Measurements from ENCODE around the gene ABHD15. TPM values are rescaled to one million over a fixed set of nuclear protein-coding genes. Genes with fewer than 3 reads are reported as not detected.
"Not testable (repeated sequence)": the region's sequence is repeated elsewhere in the genome, so short reads cannot be mapped to it uniquely, and the experiment has no call there.

ABHD15 gene
- total RNA-seq, 3 donors from 2014 or later: 7.9 to 29.3 (median 9.8) TPM

- intact Hi-C loops (cut with DNase I; ENCODE audit: low total_unique reads): no loop called here
- TF ChIP-seq POLR2A (IDR thresholded peaks at IDR 0.05): no peak
- TF ChIP-seq CTCF (IDR thresholded peaks at IDR 0.05): no peak
- no peak for TF ChIP-seq POLR2AphosphoS5 (IDR thresholded peaks at IDR 0.05)
- Histone ChIP-seq H3K36me3 (no peaks in the 10 kb centered on the region), H3K9me3 (no peaks in the 10 kb centered on the region), H3K27me3 (no peaks in the 10 kb centered on the region), H3K4me1 (peaks cover 3% of the 10 kb centered on the region in 2 donors), H3K27ac (peak overlapping the region in 1 of 2 donors; percentile 30), H3K4me3 (no peak overlapping the region)
- DNase-seq (ENCODE audit: low spot score in 2 of 2): no peak
Measured at GRCh38 chr17:29561554-29562517, 5.0 kb downstream of the ABHD15 start.

- Histone ChIP-seq H3K27me3 (no peaks in the 10 kb centered on the region), H3K36me3 (no peaks in the 10 kb centered on the region), H3K4me1 (no peaks in the 10 kb centered on the region), H3K9me3 (no peaks in the 10 kb centered on the region), H3K4me3 (no peak overlapping the region), H3K27ac (no peak overlapping the region)
- intact Hi-C loops (cut with DNase I; ENCODE audit: low total_unique reads): no loop called here
- no peak for DNase-seq (ENCODE audit: low spot score in 2 of 2)
- TF ChIP-seq CTCF (IDR thresholded peaks at IDR 0.05) (no peak), POLR2A (IDR thresholded peaks at IDR 0.05) (no peak), POLR2AphosphoS5 (IDR thresholded peaks at IDR 0.05) (no peak)
Measured at GRCh38 chr17:29560316-29560715, 6.5 kb downstream of the ABHD15 start.

- Histone ChIP-seq H3K4me3 (no peak overlapping the region), H3K9me3 (no peaks in the 10 kb centered on the region), H3K27me3 (no peaks in the 10 kb centered on the region), H3K4me1 (no peaks in the 10 kb centered on the region), H3K36me3 (no peaks in the 10 kb centered on the region), H3K27ac (no peak overlapping the region)
- intact Hi-C loops (cut with DNase I; ENCODE audit: low total_unique reads): no loop called here
- TF ChIP-seq POLR2A (IDR thresholded peaks at IDR 0.05) (no peak), CTCF (IDR thresholded peaks at IDR 0.05) (no peak), POLR2AphosphoS5 (IDR thresholded peaks at IDR 0.05) (no peak)
- DNase-seq (ENCODE audit: low spot score in 2 of 2): no peak
Measured at GRCh38 chr17:29559640-29560039, 7.2 kb downstream of the ABHD15 start.

GRCh38 chr17:29558139-29558538 is 8.7 kb downstream of the ABHD15 start:
- H3K27ac ChIP-seq; DNase-seq (ENCODE audit: low spot score in 2 of 2); intact Hi-C loops (cut with DNase I; ENCODE audit: low total_unique reads); H3K4me1 ChIP-seq; H3K27me3 ChIP-seq; H3K4me3 ChIP-seq; H3K9me3 ChIP-seq; H3K36me3 ChIP-seq: not testable (repeated sequence)

DNA sequence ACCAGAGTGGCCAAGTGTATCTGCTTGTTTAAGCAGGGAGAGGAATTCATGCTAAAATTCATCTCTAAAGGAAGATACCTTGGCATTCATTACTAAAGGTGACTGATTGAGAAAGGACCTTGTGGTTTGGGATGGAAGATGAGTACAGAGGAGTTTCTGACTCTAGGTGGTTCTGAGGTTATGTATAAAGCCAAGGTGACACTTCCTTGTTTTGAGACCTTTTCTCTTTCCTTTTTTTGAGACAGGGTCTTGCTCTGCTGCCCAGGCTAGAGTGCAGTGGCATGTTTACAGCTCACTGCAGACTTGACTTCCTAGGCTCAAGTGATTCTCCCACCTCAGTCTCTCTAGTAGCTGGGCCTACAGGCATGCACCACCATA is 9.1 kb downstream of the ABHD15 start:
- Histone ChIP-seq H3K36me3 (no peaks in the 10 kb centered on the region), H3K9me3 (no peaks in the 10 kb centered on the region), H3K4me1 (no peaks in the 10 kb centered on the region), H3K27ac (no peak overlapping the region), H3K27me3 (no peaks in the 10 kb centered on the region), H3K4me3 (no peak overlapping the region)
- TF ChIP-seq POLR2AphosphoS5 (IDR thresholded peaks at IDR 0.05): no peak
- no peak for DNase-seq (ENCODE audit: low spot score in 2 of 2)
- intact Hi-C loops (cut with DNase I; ENCODE audit: low total_unique reads): no loop called here

- Histone ChIP-seq H3K4me3 (no peak overlapping the region), H3K36me3 (no peaks in the 10 kb centered on the region), H3K27ac (no peak overlapping the region), H3K9me3 (no peaks in the 10 kb centered on the region), H3K4me1 (no peaks in the 10 kb centered on the region), H3K27me3 (no peaks in the 10 kb centered on the region)
- DNase-seq (ENCODE audit: low spot score in 2 of 2): no peak
- intact Hi-C loops (cut with DNase I; ENCODE audit: low total_unique reads): no loop called here
- TF ChIP-seq CTCF (IDR thresholded peaks at IDR 0.05): no peak
- TF ChIP-seq POLR2A (IDR thresholded peaks at IDR 0.05): no peak
- no peak for TF ChIP-seq POLR2AphosphoS5 (IDR thresholded peaks at IDR 0.05)
Measured at GRCh38 chr17:29557085-29557738, 9.6 kb downstream of the ABHD15 start.
